Measurements from ENCODE around the gene HYAL3. TPM values are rescaled to one million over a fixed set of nuclear protein-coding genes. Genes with fewer than 3 reads are reported as not detected.

The HYAL3 gene
- total RNA-seq, 4 donors from 2014 or later = 3.0 to 6.6 (median 4.2) TPM

DNA sequence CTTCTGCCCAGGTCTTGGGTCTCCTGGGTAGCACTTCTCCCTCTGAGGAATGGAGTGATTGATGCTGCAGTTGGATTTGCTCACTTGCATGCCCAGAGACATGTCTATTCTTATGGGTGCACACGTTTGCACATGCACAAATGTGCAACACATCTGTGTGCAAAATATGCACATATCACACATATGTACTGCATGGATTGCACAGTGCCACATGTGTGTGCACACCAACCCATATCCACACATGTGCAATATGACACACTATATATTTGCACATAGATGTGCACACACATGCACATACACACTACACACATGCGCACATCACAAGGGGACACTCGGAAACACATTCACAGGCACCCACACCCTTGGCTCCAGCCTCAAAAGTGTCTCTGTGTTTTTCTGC lies 30.9 kb downstream of the HYAL3 start:
- TF ChIP-seq, protein P1, sequence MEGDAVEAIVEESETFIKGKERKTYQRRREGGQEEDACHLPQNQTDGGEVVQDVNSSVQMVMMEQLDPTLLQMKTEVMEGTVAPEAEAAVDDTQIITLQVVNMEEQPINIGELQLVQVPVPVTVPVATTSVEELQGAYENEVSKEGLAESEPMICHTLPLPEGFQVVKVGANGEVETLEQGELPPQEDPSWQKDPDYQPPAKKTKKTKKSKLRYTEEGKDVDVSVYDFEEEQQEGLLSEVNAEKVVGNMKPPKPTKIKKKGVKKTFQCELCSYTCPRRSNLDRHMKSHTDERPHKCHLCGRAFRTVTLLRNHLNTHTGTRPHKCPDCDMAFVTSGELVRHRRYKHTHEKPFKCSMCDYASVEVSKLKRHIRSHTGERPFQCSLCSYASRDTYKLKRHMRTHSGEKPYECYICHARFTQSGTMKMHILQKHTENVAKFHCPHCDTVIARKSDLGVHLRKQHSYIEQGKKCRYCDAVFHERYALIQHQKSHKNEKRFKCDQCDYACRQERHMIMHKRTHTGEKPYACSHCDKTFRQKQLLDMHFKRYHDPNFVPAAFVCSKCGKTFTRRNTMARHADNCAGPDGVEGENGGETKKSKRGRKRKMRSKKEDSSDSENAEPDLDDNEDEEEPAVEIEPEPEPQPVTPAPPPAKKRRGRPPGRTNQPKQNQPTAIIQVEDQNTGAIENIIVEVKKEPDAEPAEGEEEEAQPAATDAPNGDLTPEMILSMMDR (IDR thresholded peaks at IDR 0.05) = no peak
- TF ChIP-seq POLR2A (IDR thresholded peaks at IDR 0.05) = no peak
- Histone ChIP-seq H3K4me3 (peak overlapping the region in 2 of 4 donors; percentile 57 to 66), H3K27ac (peak overlapping the region; percentile 50 to 100 (median 94)), H3K27me3 (no peaks in the 10 kb centered on the region), H3K9me3 (no peaks in the 10 kb centered on the region), H3K4me1 (peaks cover 5 to 76% (median 14%) of the 10 kb centered on the region in 4 donors), H3K36me3 (no peaks in the 10 kb centered on the region)
- no peak for DNase-seq

DNA sequence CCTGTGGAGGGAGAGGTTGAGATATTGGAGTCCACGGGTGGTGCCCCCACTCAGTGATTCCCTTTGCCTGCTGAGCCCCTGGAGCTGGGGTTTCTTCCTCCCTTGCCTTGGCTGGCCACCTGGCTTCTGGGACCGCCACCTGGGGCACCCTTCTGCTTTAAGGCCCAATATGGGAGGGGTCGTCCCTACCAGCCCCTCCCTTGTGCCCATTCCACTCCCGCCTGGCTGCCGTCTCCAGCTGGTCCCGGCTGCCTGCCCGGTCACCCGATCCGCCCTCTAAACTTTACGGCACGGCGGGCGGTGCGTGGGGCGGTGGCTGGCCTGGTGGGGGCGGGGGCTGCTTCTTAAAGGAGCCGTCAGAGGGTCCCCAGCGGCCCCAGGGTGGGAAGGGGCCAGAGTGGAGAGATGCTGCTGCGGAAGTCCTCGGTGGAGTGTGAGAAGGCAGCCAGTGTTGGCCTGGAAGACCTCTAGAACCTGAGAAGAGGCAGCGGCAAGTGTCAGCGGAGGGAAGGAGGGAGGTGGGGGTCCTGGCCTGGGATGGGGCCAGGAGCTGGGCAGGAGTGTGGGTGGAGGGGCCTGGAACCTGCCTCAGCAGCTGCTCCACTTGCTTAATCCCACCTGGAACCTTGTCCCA lies 31.8 kb downstream of the HYAL3 start:
- Histone ChIP-seq H3K9me3 (no peaks in the 10 kb centered on the region), H3K4me3 (peak overlapping the region; percentile 20 to 54 (median 44)), H3K27ac (peak overlapping the region; percentile 50 to 100 (median 94)), H3K4me1 (peaks cover 0 to 67% (median 10%) of the 10 kb centered on the region in 4 donors), H3K36me3 (no peaks in the 10 kb centered on the region), H3K27me3 (no peaks in the 10 kb centered on the region)
- peak in 2 of 3 donors; percentile 81 to 84 for DNase-seq
- TF ChIP-seq, protein P1 (IDR thresholded peaks at IDR 0.05) = no peak
- peak; percentile 69 to 78 for TF ChIP-seq POLR2A (IDR thresholded peaks at IDR 0.05)

DNA sequence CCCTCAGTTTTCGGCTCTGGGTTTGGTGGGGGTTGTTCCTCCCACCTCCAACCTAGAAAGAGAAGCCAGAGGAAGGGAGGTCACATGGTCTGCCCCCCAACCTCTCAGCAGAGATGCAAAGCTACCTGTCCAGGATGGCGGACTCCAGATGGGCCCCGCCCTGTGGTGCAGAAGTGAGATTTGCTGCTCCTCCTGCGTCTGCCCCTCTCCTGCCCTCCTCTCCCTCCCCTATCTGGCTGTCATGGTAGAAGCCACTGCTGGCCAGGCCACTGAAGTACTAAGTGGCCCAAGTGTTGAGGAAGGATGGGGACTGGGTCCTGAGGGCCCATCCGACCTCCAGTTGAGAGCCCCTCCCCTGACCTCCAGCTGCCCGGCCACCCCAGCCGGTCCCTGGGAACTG lies 32.4 kb downstream of the HYAL3 start:
- DNase-seq = no peak
- H3K27ac ChIP-seq = peak overlapping the region; percentile 50 to 100 (median 94)
- TF ChIP-seq, protein P1 (IDR thresholded peaks at IDR 0.05) = no peak
- TF ChIP-seq POLR2A (IDR thresholded peaks at IDR 0.05) = no peak
- H3K27me3 ChIP-seq = no peaks in the 10 kb centered on the region
- H3K9me3 ChIP-seq = no peaks in the 10 kb centered on the region
- peaks cover 0 to 62% (median 10%) of the 10 kb centered on the region in 4 donors for H3K4me1 ChIP-seq
- no peaks in the 10 kb centered on the region for H3K36me3 ChIP-seq
- peak overlapping the region; percentile 20 to 54 (median 44) for H3K4me3 ChIP-seq

DNA sequence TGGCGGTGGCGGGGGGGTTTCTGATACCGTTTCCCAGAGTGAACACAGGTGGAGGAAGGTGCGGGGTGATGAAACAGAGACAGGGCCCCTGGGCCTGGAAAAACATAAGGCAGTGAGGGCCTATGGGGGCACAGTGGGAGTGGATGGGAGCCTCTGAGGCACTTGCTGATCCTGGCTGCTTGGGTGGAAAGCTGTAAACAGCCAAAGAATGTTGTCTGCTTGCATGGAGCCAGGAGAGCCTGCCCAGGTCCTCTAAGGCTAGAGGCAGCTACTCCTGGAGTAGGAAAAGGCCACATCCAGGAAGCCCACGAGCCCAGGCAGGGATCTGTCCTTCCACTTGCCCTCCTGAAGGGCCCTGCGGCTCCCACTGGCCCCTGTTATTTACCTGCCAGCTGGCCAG lies 33.2 kb downstream of the HYAL3 start:
- Histone ChIP-seq H3K4me1 (peaks cover 3 to 63% (median 10%) of the 10 kb centered on the region in 4 donors), H3K9me3 (no peaks in the 10 kb centered on the region), H3K36me3 (no peaks in the 10 kb centered on the region), H3K27me3 (no peaks in the 10 kb centered on the region), H3K4me3 (peak overlapping the region in 1 of 4 donors; percentile 54), H3K27ac (peak overlapping the region; percentile 62 to 100 (median 94))
- DNase-seq = no peak
- TF ChIP-seq, protein P1 (IDR thresholded peaks at IDR 0.05) = no peak
- TF ChIP-seq POLR2A (IDR thresholded peaks at IDR 0.05) = no peak

DNA sequence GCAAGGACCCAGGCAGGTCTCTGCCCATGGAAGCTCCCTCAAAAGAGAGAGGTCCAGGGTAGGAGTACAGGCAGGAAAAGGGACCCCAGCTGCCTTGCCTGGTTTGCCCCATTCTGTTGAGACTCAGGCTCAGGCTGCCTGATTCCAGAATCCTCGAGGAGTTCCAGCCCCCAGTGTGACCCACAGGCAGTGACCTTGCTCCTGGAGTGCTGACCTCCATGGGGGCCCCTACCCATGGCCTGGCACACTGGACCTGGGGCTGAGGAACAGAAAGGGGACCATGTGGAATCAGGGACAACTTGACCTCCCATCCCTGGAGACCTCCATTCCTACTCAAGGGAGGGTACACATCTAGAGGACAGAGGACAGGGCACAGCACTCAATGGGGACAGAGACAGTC lies 33.6 kb downstream of the HYAL3 start:
- peak overlapping the region; percentile 62 to 100 (median 94) for H3K27ac ChIP-seq
- no peaks in the 10 kb centered on the region for H3K27me3 ChIP-seq
- no peaks in the 10 kb centered on the region for H3K36me3 ChIP-seq
- TF ChIP-seq POLR2A (IDR thresholded peaks at IDR 0.05) = no peak
- TF ChIP-seq, protein P1 (IDR thresholded peaks at IDR 0.05) = no peak
- no peak overlapping the region for H3K4me3 ChIP-seq
- no peaks in the 10 kb centered on the region for H3K9me3 ChIP-seq
- no peak for DNase-seq
- peaks cover 7 to 67% (median 13%) of the 10 kb centered on the region in 4 donors for H3K4me1 ChIP-seq

Measured in Peyer's patch (tissue), 4 donors.